IPS-20b (cell line): ENCODE measurements around the gene CFAP99.

Experiments
- H3K27ac ChIP-seq: one replicate; pipeline ENCODE4 v1.5.1; 2013; ENCODE audit warnings: low read length
- H3K27me3 ChIP-seq: 2 replicates; pipeline ENCODE4 v1.6.1; 2013; ENCODE audit warnings: mild to moderate bottlenecking, low read length, inconsistent platforms; ENCODE audit not compliant: insufficient read depth
- H3K36me3 ChIP-seq: 2 replicates; pipeline ENCODE4 v1.6.1; 2013; ENCODE audit warnings: low read depth, mild to moderate bottlenecking, inconsistent platforms, low read length, moderate library complexity; ENCODE audit not compliant: insufficient read depth
- H3K4me1 ChIP-seq: 2 replicates; pipeline ENCODE4 v1.6.1; 2013; ENCODE audit warnings: mild to moderate bottlenecking, control low read depth, inconsistent platforms, low read length, moderate library complexity; ENCODE audit not compliant: insufficient read depth
- H3K4me3 ChIP-seq: 2 replicates; pipeline ENCODE4 v1.5.1; 2013; ENCODE audit warnings: mild to moderate bottlenecking, low read length, inconsistent platforms
- H3K9ac ChIP-seq: 2 replicates; pipeline ENCODE4 v1.6.1; 2013; ENCODE audit warnings: low read depth, mild to moderate bottlenecking, inconsistent platforms, low read length, moderate library complexity
- H3K9me3 ChIP-seq: 2 replicates; pipeline ENCODE4 v1.6.1; 2013; ENCODE audit warnings: mild to moderate bottlenecking, low read depth, low read length, inconsistent platforms; ENCODE audit not compliant: insufficient read depth

The CFAP99 gene

GRCh38 chr4:2445571-2445970 is 26.8 kb downstream of the CFAP99 start:
- no peaks in the 10 kb centered on the region for H3K36me3 ChIP-seq
- H3K4me1 ChIP-seq = no peaks in the 10 kb centered on the region
- H3K9ac ChIP-seq = no peak overlapping the region
- H3K27ac ChIP-seq = no peak overlapping the region
- no peaks in the 10 kb centered on the region for H3K9me3 ChIP-seq
- no peaks in the 10 kb centered on the region; the same call in 1 of the 2 replicates for H3K27me3 ChIP-seq
- no peak overlapping the region for H3K4me3 ChIP-seq

GRCh38 chr4:2446656-2447564 is 28.2 kb downstream of the CFAP99 start:
- no peaks in the 10 kb centered on the region for H3K9me3 ChIP-seq
- H3K36me3 ChIP-seq = no peaks in the 10 kb centered on the region
- no peak overlapping the region for H3K9ac ChIP-seq
- H3K27me3 ChIP-seq = no peaks in the 10 kb centered on the region; the same call in 1 of the 2 replicates
- H3K27ac ChIP-seq = no peak overlapping the region
- no peaks in the 10 kb centered on the region for H3K4me1 ChIP-seq
- H3K4me3 ChIP-seq = no peak overlapping the region

- Histone ChIP-seq H3K4me1 (no peaks in the 10 kb centered on the region), H3K36me3 (no peaks in the 10 kb centered on the region), H3K27ac (no peak overlapping the region), H3K4me3 (no peak overlapping the region), H3K9me3 (no peaks in the 10 kb centered on the region), H3K27me3 (no peaks in the 10 kb centered on the region), H3K9ac (no peak overlapping the region)
Observed at GRCh38 chr4:2448589-2448988, 29.8 kb downstream of the CFAP99 start.

GRCh38 chr4:2449051-2449450 is 30.3 kb downstream of the CFAP99 start:
- Histone ChIP-seq H3K4me1 (no peaks in the 10 kb centered on the region), H3K36me3 (no peaks in the 10 kb centered on the region), H3K27me3 (no peaks in the 10 kb centered on the region), H3K4me3 (no peak overlapping the region), H3K9ac (no peak overlapping the region), H3K9me3 (no peaks in the 10 kb centered on the region), H3K27ac (no peak overlapping the region)

- no peak overlapping the region for H3K4me3 ChIP-seq
- no peaks in the 10 kb centered on the region for H3K9me3 ChIP-seq
- no peaks in the 10 kb centered on the region for H3K27me3 ChIP-seq
- H3K9ac ChIP-seq = no peak overlapping the region
- H3K36me3 ChIP-seq = no peaks in the 10 kb centered on the region
- no peaks in the 10 kb centered on the region for H3K4me1 ChIP-seq
- H3K27ac ChIP-seq = no peak overlapping the region
Observed at GRCh38 chr4:2449511-2450392, 31.0 kb downstream of the CFAP99 start.

GRCh38 chr4:2450394-2451035 is 31.8 kb downstream of the CFAP99 start:
- no peak overlapping the region for H3K4me3 ChIP-seq
- no peak overlapping the region for H3K27ac ChIP-seq
- H3K9me3 ChIP-seq = no peaks in the 10 kb centered on the region
- H3K36me3 ChIP-seq = no peaks in the 10 kb centered on the region
- H3K4me1 ChIP-seq = no peaks in the 10 kb centered on the region
- no peaks in the 10 kb centered on the region for H3K27me3 ChIP-seq
- H3K9ac ChIP-seq = no peak overlapping the region

GRCh38 chr4:2451036-2451520 is 32.3 kb downstream of the CFAP99 start:
- no peak overlapping the region for H3K27ac ChIP-seq
- no peak overlapping the region for H3K4me3 ChIP-seq
- H3K4me1 ChIP-seq = no peaks in the 10 kb centered on the region
- no peaks in the 10 kb centered on the region for H3K27me3 ChIP-seq
- no peaks in the 10 kb centered on the region for H3K36me3 ChIP-seq
- no peaks in the 10 kb centered on the region for H3K9me3 ChIP-seq
- no peak overlapping the region for H3K9ac ChIP-seq

- no peaks in the 10 kb centered on the region for H3K4me1 ChIP-seq
- H3K9ac ChIP-seq = no peak overlapping the region
Observed at GRCh38 chr4:2451821-2452785, 33.3 kb downstream of the CFAP99 start.

GRCh38 chr4:2457481-2458295 is 38.9 kb downstream of the CFAP99 start:
- peaks cover 14% of the 10 kb centered on the region for H3K27me3 ChIP-seq
- H3K36me3 ChIP-seq = no peaks in the 10 kb centered on the region

More at GRCh38 chr4:2451821-2452785, 33.3 kb downstream of the CFAP99 start:
- Histone ChIP-seq H3K27ac (no peak overlapping the region), H3K9me3 (no peaks in the 10 kb centered on the region), H3K4me3 (no peak overlapping the region), H3K36me3 (no peaks in the 10 kb centered on the region), H3K27me3 (no peaks in the 10 kb centered on the region)

More at GRCh38 chr4:2457481-2458295, 38.9 kb downstream of the CFAP99 start:
- H3K4me3 ChIP-seq = no peak overlapping the region
- no peak overlapping the region for H3K9ac ChIP-seq
- H3K27ac ChIP-seq = no peak overlapping the region
- no peaks in the 10 kb centered on the region for H3K9me3 ChIP-seq
- H3K4me1 ChIP-seq = no peaks in the 10 kb centered on the region; the same call in 1 of the 2 replicates
